DOHH2 (cell line): ENCODE data around the gene RNU2-63P.
"Not testable (repeated sequence)": the region's sequence is repeated elsewhere in the genome, so short reads cannot be mapped to it uniquely, and the experiment has no call there.

Experiments used
- H3F3A ChIP-seq: fragments of 200-600 bp; sonication (generic), shearing (Covaris generic); 2 replicates; pipeline ENCODE4 v1.6.0; 2016; ENCODE audit warnings: antibody characterized with exemption, mild to moderate bottlenecking; ENCODE audit not compliant: control insufficient read depth, insufficient read depth
- H3K27ac ChIP-seq: fragments of 200-600 bp; sonication (generic); 2 replicates; pipeline ENCODE4 v1.5.1; 2014; ENCODE audit warnings: low read depth, mild to moderate bottlenecking, low read length, moderate library complexity
- H3K27me3 ChIP-seq: fragments of 200-600 bp; sonication (generic); 2 replicates; pipeline ENCODE4 v1.6.1; 2014; ENCODE audit warnings: mild to moderate bottlenecking, low read length, mixed read lengths; ENCODE audit not compliant: control insufficient read depth
- H3K36me3 ChIP-seq: fragments of 200-600 bp; sonication (generic); 2 replicates; pipeline ENCODE4 v1.6.1; 2014; ENCODE audit warnings: mild to moderate bottlenecking, low read length, moderate library complexity, mixed read lengths; ENCODE audit not compliant: control insufficient read depth
- H3K4me1 ChIP-seq: fragments of 200-600 bp; sonication (generic); 2 replicates; pipeline ENCODE4 v1.6.1; 2014; ENCODE audit warnings: mild to moderate bottlenecking, low read length, mixed read lengths; ENCODE audit not compliant: control insufficient read depth
- H3K4me2 ChIP-seq: fragments of 200-600 bp; sonication (generic); 2 replicates; pipeline ENCODE4 v1.6.0; 2014; ENCODE audit warnings: mild to moderate bottlenecking, low read length, moderate library complexity
- H3K4me3 ChIP-seq: fragments of 200-600 bp; sonication (generic); 2 replicates; pipeline ENCODE4 v1.5.1; 2014; ENCODE audit warnings: mild to moderate bottlenecking, low read length, mixed read lengths
- H3K79me2 ChIP-seq: fragments of 200-600 bp; sonication (generic); 2 replicates; pipeline ENCODE4 v1.6.1; 2014; ENCODE audit warnings: mild to moderate bottlenecking, low read length, mixed read lengths; ENCODE audit not compliant: control insufficient read depth
- H3K9me2 ChIP-seq: fragments of 200-600 bp; sonication (generic); replicated peaks from 2 replicates; pipeline ENCODE4 v1.6.1; 2014; ENCODE audit warnings: mild to moderate bottlenecking, low read length, mixed read lengths; ENCODE audit not compliant: control insufficient read depth
- H3K9me3 ChIP-seq: fragments of 200-600 bp; sonication (generic); 2 replicates; pipeline ENCODE4 v1.6.1; 2014; ENCODE audit warnings: antibody characterized with exemption, low read length, mixed read lengths; ENCODE audit not compliant: control insufficient read depth, insufficient read depth
- H4K20me1 ChIP-seq: fragments of 200-600 bp; sonication (generic); 2 replicates; pipeline ENCODE4 v1.6.0; 2014; ENCODE audit warnings: low read depth, mild to moderate bottlenecking, antibody characterized with exemption, low read length, moderate library complexity; ENCODE audit not compliant: control insufficient read depth, insufficient read depth

RNU2-63P gene

DNA sequence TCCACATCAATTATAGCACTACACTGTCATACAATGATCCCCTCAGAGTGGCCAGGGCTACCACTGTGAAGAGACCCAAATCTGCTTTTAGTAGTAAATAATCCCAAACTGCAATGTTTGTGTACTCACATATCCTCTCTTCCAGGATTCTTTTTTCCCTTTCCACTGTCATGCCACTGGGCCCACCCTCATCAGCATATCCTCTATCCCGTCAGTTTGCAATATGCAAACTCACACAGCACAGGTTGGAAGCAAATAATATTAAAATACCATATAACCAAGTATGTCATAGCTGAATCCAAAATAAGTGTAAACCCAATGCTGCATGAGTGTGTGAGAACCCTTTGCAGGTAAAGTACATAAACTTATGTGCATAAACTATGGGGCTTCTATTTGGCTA lies 28.9 kb downstream of the RNU2-63P start:
- not testable (repeated sequence) for H4K20me1 ChIP-seq, H3K4me3 ChIP-seq, H3K79me2 ChIP-seq, H3K36me3 ChIP-seq, H3K27ac ChIP-seq, H3K4me2 ChIP-seq, H3K27me3 ChIP-seq, H3F3A ChIP-seq, H3K9me2 ChIP-seq, H3K9me3 ChIP-seq
- peaks cover 17% of the 10 kb centered on the region for H3K4me1 ChIP-seq

DNA sequence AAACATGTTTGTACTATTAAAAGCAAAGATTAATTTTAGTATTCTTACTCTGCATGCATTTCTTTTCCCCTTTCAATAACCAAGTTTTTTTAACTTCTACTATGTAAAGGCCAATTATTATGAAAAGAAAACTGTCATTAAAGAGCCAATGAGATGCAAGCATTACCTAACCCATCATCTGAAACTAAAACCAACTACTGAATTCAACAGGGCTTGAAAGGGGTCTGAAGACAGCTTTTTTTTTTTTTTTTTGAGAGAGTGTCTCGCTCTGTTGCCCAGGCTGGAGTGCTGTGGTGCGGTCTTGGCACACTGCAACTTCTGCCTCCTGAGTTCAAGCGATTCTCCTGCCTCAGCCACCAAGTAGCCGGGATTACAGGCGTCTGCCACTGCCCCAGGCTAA lies 30.4 kb downstream of the RNU2-63P start:
- H3K4me2 ChIP-seq = peak overlapping the region; percentile 51
- H3K9me3 ChIP-seq, H4K20me1 ChIP-seq, H3K27me3 ChIP-seq, H3K79me2 ChIP-seq, H3K9me2 ChIP-seq, H3K36me3 ChIP-seq, H3F3A ChIP-seq: not testable (repeated sequence)
- peak overlapping the region; percentile 41 for H3K27ac ChIP-seq
- H3K4me1 ChIP-seq = peaks cover 17% of the 10 kb centered on the region
- peak overlapping the region; percentile 50 for H3K4me3 ChIP-seq

DNA sequence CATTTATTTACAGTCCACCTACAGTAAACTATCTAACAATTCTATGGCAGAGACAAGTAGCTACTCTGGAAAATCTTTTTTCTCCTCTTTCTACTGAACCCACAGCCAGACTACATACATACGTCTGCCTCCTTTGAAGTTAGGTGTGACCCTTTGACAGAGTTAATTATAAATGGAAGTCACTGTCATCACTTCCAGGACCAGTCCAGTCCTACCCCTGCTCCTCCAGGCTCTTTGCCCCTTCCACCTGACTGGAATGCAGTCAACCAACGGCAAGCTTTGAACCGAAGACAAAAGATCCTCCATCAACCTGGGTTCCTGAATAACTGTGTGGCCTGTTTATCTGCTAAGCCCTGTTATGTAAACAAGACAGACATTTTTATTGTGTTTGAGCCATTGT lies 35.2 kb downstream of the RNU2-63P start:
- H3F3A ChIP-seq, H3K27me3 ChIP-seq, H3K9me2 ChIP-seq, H3K9me3 ChIP-seq, H3K79me2 ChIP-seq, H3K4me1 ChIP-seq, H3K27ac ChIP-seq, H4K20me1 ChIP-seq, H3K36me3 ChIP-seq, H3K4me2 ChIP-seq, H3K4me3 ChIP-seq: not testable (repeated sequence)

DNA sequence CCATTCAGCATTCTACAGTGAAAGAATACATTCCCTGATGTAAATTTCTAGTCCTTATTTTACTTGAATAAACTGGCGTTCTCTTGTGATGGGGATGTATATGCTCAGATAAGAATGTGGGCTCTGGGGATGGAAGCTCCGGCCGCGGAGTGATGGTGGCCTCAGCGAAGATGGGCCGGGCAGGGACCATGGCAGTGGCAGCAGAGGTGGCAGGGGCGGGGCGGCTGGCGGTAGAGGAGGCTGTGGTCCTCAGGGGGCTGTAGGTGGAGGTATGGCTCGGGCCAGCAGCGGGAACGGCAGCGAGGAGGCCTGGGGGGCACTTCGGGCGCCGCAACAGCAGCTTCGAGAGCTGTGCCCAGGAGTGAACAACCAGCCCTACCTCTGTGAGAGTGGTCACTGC lies 44.0 kb downstream of the RNU2-63P start:
- not testable (repeated sequence) for H3K4me1 ChIP-seq, H3K79me2 ChIP-seq, H3K9me2 ChIP-seq, H3K4me3 ChIP-seq, H3K4me2 ChIP-seq, H4K20me1 ChIP-seq, H3K9me3 ChIP-seq, H3K27me3 ChIP-seq, H3K36me3 ChIP-seq, H3K27ac ChIP-seq, H3F3A ChIP-seq
